GM23248 (cell line): ENCODE results near the gene PCMT1.

Source experiments
- EZH2 ChIP-seq: fragments of 200-600 bp; sonication (generic); IDR thresholded peaks from 2 replicates; pipeline ENCODE4 v1.6.1; 2018; ENCODE audit warnings: antibody characterized with exemption, mild to moderate bottlenecking; ENCODE audit not compliant: insufficient read depth, poor library complexity, severe bottlenecking
- EZH2phosphoT487 ChIP-seq: fragments of 200-600 bp; sonication (generic); IDR thresholded peaks from 2 replicates; pipeline ENCODE4 v1.6.1; 2018; ENCODE audit warnings: antibody characterized with exemption, moderate library complexity, mild to moderate bottlenecking, low read depth; ENCODE audit not compliant: insufficient read depth

DNA sequence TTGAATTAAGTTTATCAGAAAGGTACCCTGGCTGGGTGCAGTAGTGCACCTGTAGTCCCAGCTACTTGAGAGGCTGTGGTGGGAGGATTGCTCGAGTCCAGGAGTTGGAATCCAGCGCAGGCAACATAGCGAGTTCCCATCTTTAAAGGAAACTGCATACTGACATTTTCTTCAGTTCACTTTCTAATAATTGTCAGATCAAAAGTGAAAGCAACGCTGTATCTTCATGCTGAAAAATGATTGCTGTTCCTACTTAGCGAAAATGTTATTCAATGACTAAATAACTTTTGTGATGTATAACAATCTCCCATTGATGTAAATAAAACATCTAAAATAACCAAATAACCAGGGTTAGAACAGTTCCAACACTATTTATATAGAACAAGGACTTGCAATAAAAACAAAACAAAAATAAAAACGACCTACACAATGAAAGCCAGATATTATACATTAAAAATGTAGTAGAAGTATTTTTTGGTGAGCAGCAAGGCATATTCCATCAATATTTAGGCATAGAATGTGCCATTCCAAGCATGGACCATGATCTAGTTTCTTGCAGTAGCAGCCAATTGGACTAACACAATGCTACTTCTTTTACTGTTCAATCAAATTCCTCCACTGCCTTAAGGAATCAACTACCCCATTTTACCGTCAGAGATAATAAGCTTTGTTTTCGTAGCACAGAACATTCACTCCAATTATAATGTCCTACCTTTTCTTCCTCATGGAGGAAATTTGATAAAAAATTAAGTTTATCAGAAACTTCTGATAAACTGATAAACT lies 33.2 kb upstream of the PCMT1 start:
- TF ChIP-seq EZH2 (no peak), EZH2phosphoT487 (no peak)
